Liver (tissue), 9 donors: ENCODE results near the gene ZMYM3. TPM values are rescaled to one million over a fixed set of nuclear protein-coding genes. Genes with fewer than 3 reads are reported as not detected.

ENCODE experiments used
- DNase-seq: peaks from one replicate; pipeline ENCODE4 v3.0.0-alpha.2; 2017; ENCODE audit warnings: low spot score
- H3K27ac ChIP-seq, 2 donors: one replicate each; pipeline ENCODE4 v1.7.0; 2013; ENCODE audit warnings: inconsistent platforms in 2 of 2, low read length in 2 of 2, control low read depth in 1 of 2, low read depth in 1 of 2, mild to moderate bottlenecking in 1 of 2
- H3K27me3 ChIP-seq, 4 donors: one replicate each; pipeline versions ENCODE4 v1.6.1 to v1.7.0; 2013; ENCODE audit warnings: low read length in 3 of 4, inconsistent platforms in 1 of 4, mild to moderate bottlenecking in 1 of 4, moderate library complexity in 1 of 4; ENCODE audit not compliant: control insufficient read depth in 4 of 4, insufficient read depth in 4 of 4
- H3K36me3 ChIP-seq, 4 donors: one replicate each; pipeline versions ENCODE4 v1.6.1 to v1.7.0; 2013; ENCODE audit warnings: low read length in 3 of 4, mild to moderate bottlenecking in 3 of 4, low read depth in 1 of 4, moderate library complexity in 1 of 4; ENCODE audit not compliant: control insufficient read depth in 4 of 4, insufficient read depth in 3 of 4
- H3K4me1 ChIP-seq, 4 donors: one replicate each; pipeline versions ENCODE4 v1.6.1 to v1.7.0; 2013; ENCODE audit warnings: low read length in 3 of 4, mild to moderate bottlenecking in 3 of 4, moderate library complexity in 1 of 4; ENCODE audit not compliant: control insufficient read depth in 4 of 4, insufficient read depth in 4 of 4
- H3K4me3 ChIP-seq, 3 donors: one replicate each; pipeline versions ENCODE4 v1.6.1 to v1.7.0; 2013; ENCODE audit warnings: low read length in 3 of 3, control low read depth in 1 of 3, low read depth in 1 of 3, mild to moderate bottlenecking in 1 of 3
- H3K9ac ChIP-seq, 2 donors: one replicate each; pipeline ENCODE4 v1.7.0; 2013; ENCODE audit warnings: low read length in 2 of 2, mild to moderate bottlenecking in 2 of 2, moderate library complexity in 2 of 2, control low read depth in 1 of 2, low read depth in 1 of 2
- H3K9me3 ChIP-seq, 4 donors: one replicate each; pipeline versions ENCODE4 v1.6.1 to v1.7.0; 2013; ENCODE audit warnings: low read length in 3 of 4; ENCODE audit not compliant: control insufficient read depth in 4 of 4
- ATF3 ChIP-seq: IDR thresholded peaks from 2 replicates; pipeline ENCODE4 v1.6.1; 2016; ENCODE audit warnings: antibody characterized with exemption
- CTCF ChIP-seq: fragments of 150-350 bp; IDR thresholded peaks from 2 replicates; pipeline ENCODE4 v1.5.1; 2017; ENCODE audit warnings: improper control_type of control experiment, low read depth, low read length; ENCODE audit not compliant: missing input control
- EGR1 ChIP-seq, 2 donors: IDR thresholded peaks; 2 replicates each; pipeline ENCODE4 v1.6.1; 2016 to 2018; ENCODE audit warnings: antibody characterized with exemption in 2 of 2, low read depth in 2 of 2
- FOXA1 ChIP-seq: IDR thresholded peaks from 2 replicates; pipeline ENCODE4 v1.6.1; 2016; ENCODE audit warnings: antibody characterized with exemption
- FOXA2 ChIP-seq: IDR thresholded peaks from 2 replicates; pipeline ENCODE4 v1.6.1; 2016; ENCODE audit warnings: antibody characterized with exemption
- GABPA ChIP-seq, 2 donors: IDR thresholded peaks in 1 of 2; conservative IDR thresholded peaks in 1 of 2; 2 replicates each; pipeline ENCODE4 v1.6.1; 2016; ENCODE audit warnings: antibody characterized with exemption in 2 of 2, mild to moderate bottlenecking in 1 of 2, moderate library complexity in 1 of 2
- HNF4A ChIP-seq, 2 donors: conservative IDR thresholded peaks; 2 replicates each; pipeline ENCODE4 v1.6.1; 2016; ENCODE audit warnings: antibody characterized with exemption in 2 of 2, mild to moderate bottlenecking in 2 of 2
- HNF4G ChIP-seq: IDR thresholded peaks from 2 replicates; pipeline ENCODE4 v1.6.1; 2016; ENCODE audit warnings: antibody characterized with exemption
- JUND ChIP-seq, 2 donors: IDR thresholded peaks; 2 replicates each; pipeline ENCODE4 v1.6.1; 2016; ENCODE audit warnings: antibody characterized with exemption in 2 of 2
- MAX ChIP-seq: IDR thresholded peaks from 2 replicates; pipeline ENCODE4 v1.6.1; 2016; ENCODE audit warnings: antibody characterized with exemption
- NR2F2 ChIP-seq: IDR thresholded peaks from 2 replicates; pipeline ENCODE4 v1.6.1; 2016; ENCODE audit warnings: antibody characterized with exemption
- RAD21 ChIP-seq, 2 donors: IDR thresholded peaks; 2 replicates each; pipeline ENCODE4 v1.6.1; 2016; ENCODE audit warnings: antibody characterized with exemption in 2 of 2, mild to moderate bottlenecking in 2 of 2
- REST ChIP-seq: IDR thresholded peaks from 2 replicates; pipeline ENCODE4 v1.6.1; 2016; ENCODE audit warnings: antibody characterized with exemption, mild to moderate bottlenecking
- RXRA ChIP-seq, 2 donors: IDR thresholded peaks; 2 replicates each; pipeline ENCODE4 v1.6.1; 2017 to 2018; ENCODE audit warnings: antibody characterized with exemption in 2 of 2, mild to moderate bottlenecking in 1 of 2
- SP1 ChIP-seq: IDR thresholded peaks from 2 replicates; pipeline ENCODE4 v1.6.1; 2018; ENCODE audit warnings: antibody characterized with exemption, mild to moderate bottlenecking
- TAF1 ChIP-seq: conservative IDR thresholded peaks from 2 replicates; pipeline ENCODE4 v1.6.1; 2016; ENCODE audit warnings: antibody characterized with exemption, mild to moderate bottlenecking
- YY1 ChIP-seq: IDR thresholded peaks from 2 replicates; pipeline ENCODE4 v1.6.1; 2016; ENCODE audit warnings: antibody characterized with exemption, mild to moderate bottlenecking
- ZBTB33 ChIP-seq: IDR thresholded peaks from 2 replicates; pipeline ENCODE4 v1.6.1; 2016; ENCODE audit warnings: antibody characterized with exemption
- WGBS: extraction: QIAGEN DNeasy Blood & Tissue Kit; methylation state at CpG from one replicate; pipeline ENCODE4 v1.1.7; 2013; 5-methylcytosine and 5-hydroxymethylcytosine counted together
- polyA plus RNA-seq, 2 donors: library from polyadenylated mRNA; stranded (reverse) in 1 of 2; unstranded in 1 of 2; fragments of 200-250 nt in 1 of 2; fragments of >200 nt in 1 of 2; fragmentation: Nextera tagmentation in 1 of 2; extraction: Ambion mirVana in 1 of 2; gene quantifications; one replicate each; pipeline versions ENCODE4 v1.2.1 to v1.2.3, GENCODE V29; 2013 to 2015
- total RNA-seq, 2 donors: library from RNA; depleted of rRNA; stranded (reverse); fragments of >200 nt; gene quantifications; one replicate each; pipeline ENCODE4 v1.2.3, GENCODE V29; 2014
- donor health status: healthy.
- donor health status: healthy.
- donor health status: healthy.
- donor health status: healthy.
- donor health status: healthy.

The ZMYM3 gene
- total and polyA plus RNA-seq, 4 donors, result 4.5 to 13.3 (median 6.2) TPM

- Histone ChIP-seq H3K36me3 (no peaks in the 10 kb centered on the region), H3K4me3 (peak overlapping the region; percentile 69 to 99 (median 90)), H3K27ac (peak overlapping the region; percentile 63 to 70), H3K9ac (peak overlapping the region; percentile 23 to 90), H3K4me1 (peaks cover 4 to 53% (median 43%) of the 10 kb centered on the region in 4 donors), H3K27me3 (no peaks in the 10 kb centered on the region), H3K9me3 (no peaks in the 10 kb centered on the region)
- peak; percentile 65 for DNase-seq
- TF ChIP-seq FOXA2, result no peak
- no peak for TF ChIP-seq MAX
- TF ChIP-seq ZBTB33, result peak; percentile 19
- TF ChIP-seq NR2F2, result no peak
- TF ChIP-seq EGR1 (IDR thresholded peaks at IDR 0.05; ENCODE audit: low read depth in 2 of 2), result peak in 1 of 2 donors; percentile 38
- TF ChIP-seq RAD21 (IDR thresholded peaks at IDR 0.05), result peak in 1 of 2 donors; percentile 60
- peak; percentile 94 for TF ChIP-seq TAF1
- no peak for TF ChIP-seq JUND (IDR thresholded peaks at IDR 0.05)
- TF ChIP-seq CTCF, result no peak
- peak; percentile 60 to 68 for TF ChIP-seq HNF4A (conservative IDR thresholded peaks at IDR 0.05)
- peak; percentile 56 for TF ChIP-seq YY1
- TF ChIP-seq RXRA (IDR thresholded peaks at IDR 0.05), result peak; percentile 76
- peak; percentile 65 for TF ChIP-seq SP1
- peak; percentile 80 for TF ChIP-seq REST
- TF ChIP-seq GABPA (IDR thresholded peaks at IDR 0.05 in 1 of 2, conservative IDR thresholded peaks at IDR 0.05 in 1 of 2), result no peak
- TF ChIP-seq HNF4G, result no peak
- no peak for TF ChIP-seq FOXA1
- TF ChIP-seq ATF3, result no peak
- 27% methylated on average over 5 of the region's 5 CpGs for whole genome bisulfite sequencing
Observed at GRCh38 chrX:71214604-71215337, 39.2 kb downstream of the ZMYM3 start.
